ENCODE measurements around the gene CCDC88C.

The CCDC88C gene

DNA sequence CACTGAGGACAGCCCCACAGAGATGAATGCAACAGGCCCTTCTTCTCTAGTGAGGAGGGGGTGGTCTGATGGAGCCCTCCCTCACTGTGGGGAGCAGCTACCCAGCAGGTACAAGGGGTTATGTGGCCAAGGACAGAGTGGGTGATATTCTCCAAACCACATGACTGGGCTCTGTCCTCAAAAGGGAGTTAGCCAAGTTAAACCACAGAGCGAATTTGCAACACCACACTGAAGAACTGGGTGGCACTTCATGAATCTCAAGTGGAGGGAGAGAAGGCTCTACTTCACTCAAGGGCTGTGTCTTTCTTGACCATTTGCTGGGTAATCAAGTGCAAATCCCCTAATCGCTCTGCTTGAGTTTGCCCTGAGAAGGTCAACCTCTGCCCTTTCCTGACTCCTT is 185.6 kb downstream of the CCDC88C start:
- TF ChIP-seq, protein P1, sequence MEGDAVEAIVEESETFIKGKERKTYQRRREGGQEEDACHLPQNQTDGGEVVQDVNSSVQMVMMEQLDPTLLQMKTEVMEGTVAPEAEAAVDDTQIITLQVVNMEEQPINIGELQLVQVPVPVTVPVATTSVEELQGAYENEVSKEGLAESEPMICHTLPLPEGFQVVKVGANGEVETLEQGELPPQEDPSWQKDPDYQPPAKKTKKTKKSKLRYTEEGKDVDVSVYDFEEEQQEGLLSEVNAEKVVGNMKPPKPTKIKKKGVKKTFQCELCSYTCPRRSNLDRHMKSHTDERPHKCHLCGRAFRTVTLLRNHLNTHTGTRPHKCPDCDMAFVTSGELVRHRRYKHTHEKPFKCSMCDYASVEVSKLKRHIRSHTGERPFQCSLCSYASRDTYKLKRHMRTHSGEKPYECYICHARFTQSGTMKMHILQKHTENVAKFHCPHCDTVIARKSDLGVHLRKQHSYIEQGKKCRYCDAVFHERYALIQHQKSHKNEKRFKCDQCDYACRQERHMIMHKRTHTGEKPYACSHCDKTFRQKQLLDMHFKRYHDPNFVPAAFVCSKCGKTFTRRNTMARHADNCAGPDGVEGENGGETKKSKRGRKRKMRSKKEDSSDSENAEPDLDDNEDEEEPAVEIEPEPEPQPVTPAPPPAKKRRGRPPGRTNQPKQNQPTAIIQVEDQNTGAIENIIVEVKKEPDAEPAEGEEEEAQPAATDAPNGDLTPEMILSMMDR (IDR thresholded peaks at IDR 0.05), result no peak

DNA sequence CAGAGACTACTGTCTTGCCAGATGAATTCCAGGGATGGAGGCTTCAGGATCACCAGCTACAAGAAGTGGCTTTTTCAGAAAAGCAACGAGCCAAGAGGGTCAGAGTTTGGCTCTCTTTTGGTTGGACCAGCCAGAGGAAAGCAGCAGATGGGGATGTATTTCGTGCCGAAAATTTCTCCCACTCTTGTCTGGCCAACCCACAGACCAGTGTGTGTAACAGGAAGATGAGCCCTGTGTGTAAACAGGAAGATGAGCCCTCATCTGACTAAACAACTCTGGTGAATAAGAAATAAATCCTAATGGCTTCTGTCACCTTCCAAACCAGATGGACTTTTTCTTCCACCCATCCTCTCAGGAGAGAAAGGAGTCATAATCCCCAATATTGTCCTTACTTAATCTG is 186.2 kb downstream of the CCDC88C start:
- TF ChIP-seq, protein P1 (IDR thresholded peaks at IDR 0.05), result no peak

DNA sequence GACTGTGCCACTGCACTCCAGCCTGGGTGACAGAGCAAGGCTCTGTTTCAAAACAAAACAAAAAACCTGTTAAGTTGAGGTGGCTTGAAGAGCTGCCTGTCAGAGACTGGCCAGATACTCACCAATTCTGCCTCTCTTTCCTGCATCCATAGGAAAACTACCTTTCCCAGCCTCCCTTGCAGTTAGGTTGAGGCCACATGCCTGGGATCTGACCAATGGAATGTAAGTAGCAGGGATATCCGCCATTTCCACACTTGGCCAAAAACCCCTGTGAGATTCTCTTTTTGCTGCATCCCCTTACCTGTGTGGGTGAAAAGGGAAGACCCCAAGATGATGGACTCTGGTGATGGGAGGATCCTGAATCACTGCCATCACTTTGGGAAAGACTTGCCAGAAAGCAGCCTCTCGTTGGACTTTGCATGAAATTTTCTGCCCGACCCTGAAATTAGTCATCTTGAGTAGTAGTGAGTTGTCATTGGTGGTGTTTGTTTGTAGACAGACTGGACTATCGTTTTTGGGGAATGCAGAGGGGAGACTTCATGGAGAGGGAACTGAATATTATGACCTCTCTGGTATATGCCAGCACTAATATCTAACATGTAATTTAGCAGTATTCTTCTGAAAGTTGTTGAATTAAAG is 187.1 kb downstream of the CCDC88C start:
- TF ChIP-seq, protein P1 (IDR thresholded peaks at IDR 0.05), result no peak

DNA sequence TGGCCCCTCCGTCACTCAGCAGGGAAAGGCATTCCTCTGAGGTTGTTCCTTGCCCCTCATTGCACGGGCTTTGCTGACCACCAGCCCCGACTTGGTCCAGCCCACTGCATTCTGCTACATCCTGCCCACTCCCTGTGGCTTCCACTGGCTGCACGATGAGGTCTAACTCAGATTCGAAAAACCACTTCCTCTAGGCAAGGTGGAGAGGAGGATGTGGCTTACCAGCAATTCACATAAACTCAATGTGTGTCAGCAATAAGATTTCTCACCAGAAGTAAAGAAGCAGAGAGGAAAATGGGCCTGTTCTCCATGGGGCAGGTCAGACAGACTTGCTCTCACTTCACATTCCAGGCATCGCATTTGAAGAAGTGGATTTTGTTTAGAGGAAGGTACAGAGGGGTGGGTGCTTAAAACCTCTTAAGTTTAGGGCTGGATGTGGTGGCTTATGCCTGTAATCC is 187.8 kb downstream of the CCDC88C start:
- TF ChIP-seq, protein P1 (IDR thresholded peaks at IDR 0.05), result no peak

DNA sequence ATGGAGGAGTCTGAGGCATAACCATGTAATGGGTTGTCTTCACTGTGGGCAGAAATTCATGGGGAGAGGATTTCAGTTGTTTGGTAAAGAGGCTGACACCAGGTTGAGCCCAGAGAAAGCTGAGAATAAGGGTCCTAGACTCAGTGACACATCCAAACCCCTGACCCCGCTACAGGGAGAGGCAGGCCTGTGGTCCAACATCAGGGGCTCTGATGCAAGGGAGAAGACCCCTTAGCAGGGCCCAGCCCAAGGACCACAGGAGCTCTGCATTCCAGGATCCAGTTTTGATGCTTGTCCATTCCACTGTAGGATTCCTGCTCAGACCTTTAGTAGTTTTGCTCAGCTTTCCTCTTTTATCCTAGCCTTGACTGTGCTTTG is 188.6 kb downstream of the CCDC88C start:
- TF ChIP-seq, protein P1 (IDR thresholded peaks at IDR 0.05), result no peak

DNA sequence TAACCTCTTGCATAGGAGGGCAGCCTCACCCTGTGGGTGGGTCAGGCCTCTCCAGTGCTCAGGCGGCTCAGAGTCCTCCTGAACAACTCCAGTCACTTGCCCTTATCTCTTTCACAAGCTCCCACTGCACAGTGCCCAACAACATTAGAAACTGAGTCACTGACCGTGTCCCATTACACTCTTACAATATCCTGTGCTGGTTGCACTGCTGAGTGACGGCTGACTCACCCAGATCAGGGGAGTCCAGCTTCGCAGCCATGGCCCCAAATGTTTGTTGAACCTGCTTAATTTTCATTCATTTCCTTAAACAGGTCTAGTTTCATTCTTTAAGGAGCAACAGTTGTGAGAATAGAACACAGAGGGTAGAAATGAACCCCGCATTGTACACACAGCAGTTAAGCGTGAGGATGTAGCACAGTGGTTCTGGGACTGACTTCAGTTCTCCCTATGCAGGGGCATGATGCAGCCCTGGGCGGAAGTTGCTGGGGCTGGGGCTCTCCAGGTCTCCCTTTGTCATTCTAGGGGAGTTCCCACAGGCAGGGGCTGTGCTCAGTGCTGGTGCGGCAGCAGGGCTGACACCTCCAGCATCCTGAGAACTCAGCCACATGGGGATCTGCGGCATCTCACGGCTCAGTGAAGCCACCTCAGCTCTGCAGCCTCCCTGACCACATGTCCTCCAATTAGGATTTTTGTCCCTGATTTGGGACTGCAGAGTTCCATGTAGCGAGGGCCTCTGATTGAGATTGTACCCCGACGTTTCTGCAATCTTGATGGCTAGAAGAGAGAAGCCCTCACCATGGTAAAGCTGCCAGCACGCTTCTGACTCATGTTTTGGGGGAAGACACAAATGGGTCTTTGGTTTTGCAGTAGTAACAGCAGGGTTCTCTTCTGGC is 189.3 kb downstream of the CCDC88C start:
- TF ChIP-seq, protein P1 (IDR thresholded peaks at IDR 0.05), result no peak

DNA sequence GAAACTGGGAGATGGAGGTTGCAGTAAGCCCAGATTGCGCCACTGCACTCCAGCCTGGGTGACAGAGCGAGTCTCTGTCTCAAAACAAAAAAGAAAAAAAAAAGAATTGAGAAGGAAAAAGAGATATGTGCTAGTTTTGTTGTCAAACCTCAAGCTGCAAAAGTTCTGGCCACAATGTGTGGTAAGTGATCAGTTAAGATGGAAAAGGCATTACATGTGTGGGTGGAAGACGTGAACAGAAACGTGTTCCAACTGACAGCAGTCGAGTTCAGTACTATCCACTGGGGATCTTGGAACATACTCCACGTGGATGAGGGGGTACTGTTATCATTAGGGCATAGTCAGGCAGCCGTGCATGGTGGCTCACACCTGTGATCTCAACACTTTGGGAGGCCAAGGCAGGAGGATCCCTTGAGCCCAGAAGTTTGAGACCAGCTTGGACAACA is 190.4 kb downstream of the CCDC88C start:
- TF ChIP-seq, protein P1 (IDR thresholded peaks at IDR 0.05), result no peak

Measured in LNCAP (cell line).